ENCODE measurements around the gene SNED1.

SNED1 gene

GRCh38 chr2:241069821-241070281, 71.4 kb downstream of the SNED1 start:
- FAIRE-seq = no peak
- DNase-seq (ENCODE audit: insufficient read length, low spot score) = no peak
- no peak for TF ChIP-seq CTCF (IDR thresholded peaks at IDR 0.05; ENCODE audit: insufficient read depth, missing control alignments)

DNA sequence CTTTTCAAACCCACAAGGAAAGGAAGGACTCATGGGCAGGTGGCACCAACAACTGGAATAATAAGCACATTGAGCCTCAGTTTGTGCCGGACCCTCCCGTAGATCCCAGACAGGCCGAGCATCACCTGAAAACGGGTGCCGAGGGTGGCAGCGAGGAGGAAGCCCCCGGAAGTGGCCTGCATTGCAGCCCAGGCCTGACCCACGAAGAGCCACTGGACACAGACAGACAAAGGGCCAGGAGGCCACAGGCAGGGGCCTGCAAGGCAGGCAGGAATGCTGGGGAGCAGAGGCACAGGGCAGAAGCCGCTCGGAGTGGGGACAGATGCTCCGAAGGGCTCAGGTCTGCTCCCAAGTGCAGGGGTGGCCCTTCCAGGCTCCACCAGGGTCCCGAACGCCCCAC, 71.9 kb downstream of the SNED1 start:
- no peak for FAIRE-seq

GRCh38 chr2:241070811-241071676, 72.6 kb downstream of the SNED1 start:
- FAIRE-seq = no peak
- no peak for TF ChIP-seq CTCF (IDR thresholded peaks at IDR 0.05; ENCODE audit: insufficient read depth, missing control alignments)
- DNase-seq (ENCODE audit: insufficient read length, low spot score) = no peak

More for the DNA sequence above, 71.9 kb downstream of the SNED1 start:
- TF ChIP-seq CTCF (IDR thresholded peaks at IDR 0.05; ENCODE audit: insufficient read depth, missing control alignments) = no peak
- no peak for DNase-seq (ENCODE audit: insufficient read length, low spot score)

DNA sequence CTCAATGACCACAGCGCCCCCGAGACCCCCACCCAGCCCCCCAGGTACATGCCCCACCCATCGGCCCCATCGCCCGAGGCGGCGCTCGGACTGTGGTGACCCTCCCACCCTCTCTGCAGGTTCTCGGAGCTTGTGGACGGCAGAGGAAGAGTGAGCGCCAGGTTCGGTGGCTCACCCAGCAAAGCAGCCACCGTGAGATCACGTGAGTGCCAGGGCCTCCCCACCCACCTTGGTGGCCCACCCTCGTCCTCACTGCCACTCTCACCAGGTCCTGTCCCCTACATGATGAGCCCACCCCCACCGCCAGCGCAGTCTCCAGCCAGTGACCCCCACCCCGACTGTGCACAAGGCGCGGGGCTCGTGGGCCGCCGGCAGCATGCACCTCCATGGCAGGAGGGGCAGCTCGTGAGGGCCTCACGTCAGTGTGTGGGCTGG, 73.3 kb downstream of the SNED1 start:
- FAIRE-seq = no peak
- no peak for DNase-seq (ENCODE audit: insufficient read length, low spot score)
- no peak for TF ChIP-seq CTCF (IDR thresholded peaks at IDR 0.05; ENCODE audit: insufficient read depth, missing control alignments)

DNA sequence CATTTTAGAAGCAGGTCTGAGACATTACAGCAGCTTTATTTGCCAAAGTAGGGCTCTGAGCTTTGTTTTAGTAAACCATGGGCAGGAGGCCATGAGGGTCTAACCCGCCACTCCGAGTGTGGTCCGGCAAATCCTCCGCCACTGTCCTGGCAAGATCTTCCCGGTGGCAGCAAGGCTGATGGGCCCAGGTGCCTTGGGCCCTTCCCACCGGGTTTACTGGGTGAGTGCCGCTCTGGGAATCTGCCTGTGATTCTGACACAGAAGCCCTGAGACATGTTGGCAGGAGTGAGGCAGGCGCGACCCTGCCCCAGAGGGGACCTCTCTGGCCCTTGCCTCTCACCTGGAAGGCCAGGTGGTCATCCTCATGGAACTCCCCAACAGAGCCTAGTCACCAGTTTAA, 73.7 kb downstream of the SNED1 start:
- TF ChIP-seq CTCF (IDR thresholded peaks at IDR 0.05; ENCODE audit: insufficient read depth, missing control alignments) = no peak
- FAIRE-seq (no peak), DNase-seq (ENCODE audit: insufficient read length, low spot score) (no peak)

DNA sequence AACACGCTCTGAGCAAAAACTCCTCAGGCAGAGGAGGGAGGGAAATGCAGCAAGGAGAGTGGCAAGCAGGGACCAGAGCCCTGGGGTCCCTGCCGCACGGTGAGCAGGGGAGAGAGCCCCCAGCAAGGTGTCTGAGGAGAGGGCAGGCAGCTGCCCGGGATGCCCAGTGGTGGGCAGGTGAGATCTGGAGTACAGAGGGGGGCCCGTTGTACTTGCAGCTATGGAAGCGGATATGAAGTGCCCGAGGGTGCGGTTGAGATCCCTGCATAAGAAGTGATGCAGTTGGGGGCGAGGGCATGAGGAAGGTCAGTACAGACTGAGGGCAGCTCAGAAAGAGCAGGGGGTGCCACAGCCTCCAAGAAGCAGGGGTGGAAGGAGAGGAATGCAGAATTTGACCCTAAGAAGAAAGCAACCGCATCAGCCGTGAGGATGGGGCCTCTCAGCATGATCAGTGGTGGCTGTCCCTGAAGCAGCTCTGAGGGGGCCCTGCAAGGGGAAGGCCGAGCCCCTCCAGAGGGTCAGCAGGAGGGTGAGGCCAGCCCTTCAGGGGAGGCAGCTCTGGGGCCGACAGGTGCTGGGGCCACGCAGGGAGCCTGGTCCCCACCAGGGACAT, 74.2 kb downstream of the SNED1 start:
- no peak for TF ChIP-seq CTCF (IDR thresholded peaks at IDR 0.05; ENCODE audit: insufficient read depth, missing control alignments)
- FAIRE-seq = no peak
- DNase-seq (ENCODE audit: insufficient read length, low spot score) = no peak

All from D721Med (cell line).